ENCODE data around the gene FAM219B. TPM values are rescaled to one million over a fixed set of nuclear protein-coding genes. Genes with fewer than 3 reads are reported as not detected.

FAM219B gene
- total and polyA plus RNA-seq, 10 of the 15 experiments (the other 5 are each of a cell fraction or from before 2014, with no cell fraction given), result 7.6 to 53.2 (median 29.4) TPM

- TF ChIP-seq, protein P1, sequence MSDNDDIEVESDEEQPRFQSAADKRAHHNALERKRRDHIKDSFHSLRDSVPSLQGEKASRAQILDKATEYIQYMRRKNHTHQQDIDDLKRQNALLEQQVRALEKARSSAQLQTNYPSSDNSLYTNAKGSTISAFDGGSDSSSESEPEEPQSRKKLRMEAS (IDR thresholded peaks at IDR 0.05; ENCODE audit: low read depth, low read length), result 0 out of 2 replicates have a peak, but pooled peaks have one; percentile 20
- peak in 1 of 2 experiments; percentile 56; a peak in 2 of 4 replicates for TF ChIP-seq ETV6 (conservative IDR thresholded peaks at IDR 0.05 in 1 of 2, IDR thresholded peaks at IDR 0.05 in 1 of 2; ENCODE audit: borderline replicate concordance in 1 of 2, low read depth in 1 of 2)
- no peak for TF ChIP-seq ZNF24 (IDR thresholded peaks at IDR 0.05)
- no peak; the same call in 1 of the 2 replicates for TF ChIP-seq CREM (IDR thresholded peaks at IDR 0.05; ENCODE audit: low read depth)
- TF ChIP-seq, protein P2, sequence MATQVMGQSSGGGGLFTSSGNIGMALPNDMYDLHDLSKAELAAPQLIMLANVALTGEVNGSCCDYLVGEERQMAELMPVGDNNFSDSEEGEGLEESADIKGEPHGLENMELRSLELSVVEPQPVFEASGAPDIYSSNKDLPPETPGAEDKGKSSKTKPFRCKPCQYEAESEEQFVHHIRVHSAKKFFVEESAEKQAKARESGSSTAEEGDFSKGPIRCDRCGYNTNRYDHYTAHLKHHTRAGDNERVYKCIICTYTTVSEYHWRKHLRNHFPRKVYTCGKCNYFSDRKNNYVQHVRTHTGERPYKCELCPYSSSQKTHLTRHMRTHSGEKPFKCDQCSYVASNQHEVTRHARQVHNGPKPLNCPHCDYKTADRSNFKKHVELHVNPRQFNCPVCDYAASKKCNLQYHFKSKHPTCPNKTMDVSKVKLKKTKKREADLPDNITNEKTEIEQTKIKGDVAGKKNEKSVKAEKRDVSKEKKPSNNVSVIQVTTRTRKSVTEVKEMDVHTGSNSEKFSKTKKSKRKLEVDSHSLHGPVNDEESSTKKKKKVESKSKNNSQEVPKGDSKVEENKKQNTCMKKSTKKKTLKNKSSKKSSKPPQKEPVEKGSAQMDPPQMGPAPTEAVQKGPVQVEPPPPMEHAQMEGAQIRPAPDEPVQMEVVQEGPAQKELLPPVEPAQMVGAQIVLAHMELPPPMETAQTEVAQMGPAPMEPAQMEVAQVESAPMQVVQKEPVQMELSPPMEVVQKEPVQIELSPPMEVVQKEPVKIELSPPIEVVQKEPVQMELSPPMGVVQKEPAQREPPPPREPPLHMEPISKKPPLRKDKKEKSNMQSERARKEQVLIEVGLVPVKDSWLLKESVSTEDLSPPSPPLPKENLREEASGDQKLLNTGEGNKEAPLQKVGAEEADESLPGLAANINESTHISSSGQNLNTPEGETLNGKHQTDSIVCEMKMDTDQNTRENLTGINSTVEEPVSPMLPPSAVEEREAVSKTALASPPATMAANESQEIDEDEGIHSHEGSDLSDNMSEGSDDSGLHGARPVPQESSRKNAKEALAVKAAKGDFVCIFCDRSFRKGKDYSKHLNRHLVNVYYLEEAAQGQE (IDR thresholded peaks at IDR 0.05; ENCODE audit: low read depth, low read length), result no peak
- TF ChIP-seq CBX5 (IDR thresholded peaks at IDR 0.05; ENCODE audit: low read depth), result no peak
- TF ChIP-seq CEBPB (IDR thresholded peaks at IDR 0.05; ENCODE audit: borderline replicate concordance in 1 of 2, low read depth in 2 of 2, low read length in 2 of 2), result no peak
- peak; percentile 71 for TF ChIP-seq IKZF1 (conservative IDR thresholded peaks at IDR 0.05)
- no peak for TF ChIP-seq SMAD1 (IDR thresholded peaks at IDR 0.05; ENCODE audit: low read depth, partially characterized antibody)
- no peak for TF ChIP-seq CEBPZ (IDR thresholded peaks at IDR 0.05; ENCODE audit: low read depth, low read length)
- TF ChIP-seq SPI1 (IDR thresholded peaks at IDR 0.05; ENCODE audit: borderline replicate concordance, insufficient read depth, low read depth, low read length), result peak; percentile 83
- TF ChIP-seq MYB (IDR thresholded peaks at IDR 0.05; ENCODE audit: borderline replicate concordance, low read depth, low read length), result no peak
- TF ChIP-seq PAX8 (IDR thresholded peaks at IDR 0.05), result no peak
- TF ChIP-seq BCL3 (IDR thresholded peaks at IDR 0.05; ENCODE audit: borderline replicate concordance, insufficient read depth, low read depth, low read length, poor library complexity, severe bottlenecking), result no peak
- no peak for TF ChIP-seq MYC (IDR thresholded peaks at IDR 0.05; ENCODE audit: insufficient read depth, insufficient read length, insufficient replicate concordance, low read length, severe bottlenecking)
- TF ChIP-seq RAD51 (IDR thresholded peaks at IDR 0.05), result no peak
- peak; percentile 35 for TF ChIP-seq POLR2A (IDR thresholded peaks at IDR 0.05; ENCODE audit: low read depth, low read length)
- 0 out of 2 replicates have a peak, but pooled peaks have one; percentile 6 for TF ChIP-seq BACH1 (IDR thresholded peaks at IDR 0.05; ENCODE audit: borderline replicate concordance)
- no peak for TF ChIP-seq RAD21 (IDR thresholded peaks at IDR 0.05; ENCODE audit: insufficient read depth, low read depth, low read length)
- no peak for TF ChIP-seq ATF3 (IDR thresholded peaks at IDR 0.05; ENCODE audit: borderline replicate concordance, extremely low read depth, low read depth, low read length)
These were observed 49.5 kb downstream of the FAM219B start (continued) for GRCh38 chr15:74857082-74857655.

All from GM12878 (cell line).